Spleen (tissue), 7 donors: ENCODE data around the gene BIN1.

Experiments used
- CTCF ChIP-seq, 11 experiments: fragments of 200-600 bp in 7 of 11; fragments of 450-650 bp in 4 of 11; sonication (generic) in 4 of 11; IDR thresholded peaks in 8 of 11; conservative IDR thresholded peaks in 3 of 11; 1 replicate in 7 of 11; 2 replicates in 4 of 11; pipeline versions ENCODE4 v1.4.0 to v1.8.0; 2016 to 2021; ENCODE audit warnings: antibody characterized with exemption in 11 of 11, inconsistent platforms in 4 of 11, mild to moderate bottlenecking in 1 of 11
- POLR2AphosphoS5 ChIP-seq, 3 donors: sonication (generic); formaldehyde crosslinking; IDR thresholded peaks; one replicate each; pipeline ENCODE4 v1.5.1; 2017; ENCODE audit warnings: antibody characterized with exemption in 3 of 3
- donor health status: DM: no; HTN: no; CAD: no; lungs with moderate emphysema.
- donor health status: DM: no; HTN: no; CAD: no.
- donor health status: DM: no; HTN: no; CAD: no.

- TF ChIP-seq POLR2AphosphoS5 (IDR thresholded peaks at IDR 0.05) = no peak
- TF ChIP-seq CTCF (IDR thresholded peaks at IDR 0.05 in 8 of 11, conservative IDR thresholded peaks at IDR 0.05 in 3 of 11) = no peak
Observed at GRCh38 chr2:127129937-127130336, 23.0 kb upstream of the BIN1 start.
